Measurements from ENCODE around the gene AZI2.

The AZI2 gene

DNA sequence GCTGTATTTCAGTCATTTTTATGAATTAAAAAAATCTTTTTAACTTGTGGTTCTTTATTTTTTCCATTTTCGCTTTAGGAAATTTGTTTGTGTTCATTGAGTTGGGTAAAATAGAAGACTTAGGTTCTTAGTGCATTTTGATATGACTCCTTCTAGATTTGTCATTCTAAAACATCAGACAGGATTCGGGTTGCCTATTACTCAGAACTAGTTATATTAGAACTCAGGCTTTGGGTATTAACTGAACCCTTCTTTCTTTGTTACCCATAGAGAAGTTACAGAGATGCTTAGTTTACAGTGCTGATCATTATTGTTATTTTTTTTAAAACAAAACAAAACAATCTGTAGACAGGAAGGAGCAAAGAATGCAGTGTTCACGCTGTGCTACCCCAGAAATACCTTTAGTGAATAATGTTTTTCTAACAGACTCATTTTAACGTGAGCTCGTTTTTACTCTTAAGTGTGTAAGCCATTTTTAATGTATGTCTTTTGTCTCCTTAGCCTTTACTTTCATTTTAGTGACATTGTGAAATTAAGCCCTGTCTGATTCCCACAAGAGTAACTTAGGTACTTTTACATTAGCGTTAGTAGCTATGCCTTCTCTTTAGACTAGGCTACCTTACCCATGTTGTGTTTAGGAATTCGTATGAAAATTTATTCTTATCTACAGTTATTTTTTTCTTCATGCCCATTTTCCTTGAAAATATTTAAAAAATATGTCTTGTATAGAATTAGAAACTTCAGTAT lies 53.8 kb downstream of the AZI2 start:
- TF ChIP-seq, protein P1, sequence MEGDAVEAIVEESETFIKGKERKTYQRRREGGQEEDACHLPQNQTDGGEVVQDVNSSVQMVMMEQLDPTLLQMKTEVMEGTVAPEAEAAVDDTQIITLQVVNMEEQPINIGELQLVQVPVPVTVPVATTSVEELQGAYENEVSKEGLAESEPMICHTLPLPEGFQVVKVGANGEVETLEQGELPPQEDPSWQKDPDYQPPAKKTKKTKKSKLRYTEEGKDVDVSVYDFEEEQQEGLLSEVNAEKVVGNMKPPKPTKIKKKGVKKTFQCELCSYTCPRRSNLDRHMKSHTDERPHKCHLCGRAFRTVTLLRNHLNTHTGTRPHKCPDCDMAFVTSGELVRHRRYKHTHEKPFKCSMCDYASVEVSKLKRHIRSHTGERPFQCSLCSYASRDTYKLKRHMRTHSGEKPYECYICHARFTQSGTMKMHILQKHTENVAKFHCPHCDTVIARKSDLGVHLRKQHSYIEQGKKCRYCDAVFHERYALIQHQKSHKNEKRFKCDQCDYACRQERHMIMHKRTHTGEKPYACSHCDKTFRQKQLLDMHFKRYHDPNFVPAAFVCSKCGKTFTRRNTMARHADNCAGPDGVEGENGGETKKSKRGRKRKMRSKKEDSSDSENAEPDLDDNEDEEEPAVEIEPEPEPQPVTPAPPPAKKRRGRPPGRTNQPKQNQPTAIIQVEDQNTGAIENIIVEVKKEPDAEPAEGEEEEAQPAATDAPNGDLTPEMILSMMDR (IDR thresholded peaks at IDR 0.05; ENCODE audit: low read depth, low read length, missing control alignments) = no peak
- DNase-seq (ENCODE audit: low read depth) = no peak
- no peak overlapping the region for H3K4me3 ChIP-seq (ENCODE audit: low read depth, low read length)

DNA sequence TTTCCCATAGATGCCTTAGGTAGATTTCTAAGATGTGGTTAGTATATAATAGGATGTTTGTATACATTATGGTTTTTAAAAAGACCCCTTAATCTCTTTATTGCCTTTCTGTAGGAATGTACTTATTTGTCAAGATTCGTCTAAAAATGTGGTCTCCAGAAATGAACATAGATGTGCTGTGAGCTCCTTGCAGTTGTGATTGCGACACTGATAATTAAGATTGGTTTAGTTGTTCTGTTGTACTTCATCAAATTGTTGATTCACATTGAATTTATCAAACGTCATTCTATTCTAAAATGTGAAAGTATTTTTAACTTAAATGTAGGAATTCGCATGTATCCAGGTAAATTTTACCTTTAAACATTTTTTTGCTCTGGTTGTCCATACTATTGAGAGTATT lies 56.0 kb downstream of the AZI2 start:
- H3K4me3 ChIP-seq (ENCODE audit: low read depth, low read length) = no peak overlapping the region
- TF ChIP-seq, protein P1 (IDR thresholded peaks at IDR 0.05; ENCODE audit: low read depth, low read length, missing control alignments) = no peak
- DNase-seq (ENCODE audit: low read depth) = no peak

DNA sequence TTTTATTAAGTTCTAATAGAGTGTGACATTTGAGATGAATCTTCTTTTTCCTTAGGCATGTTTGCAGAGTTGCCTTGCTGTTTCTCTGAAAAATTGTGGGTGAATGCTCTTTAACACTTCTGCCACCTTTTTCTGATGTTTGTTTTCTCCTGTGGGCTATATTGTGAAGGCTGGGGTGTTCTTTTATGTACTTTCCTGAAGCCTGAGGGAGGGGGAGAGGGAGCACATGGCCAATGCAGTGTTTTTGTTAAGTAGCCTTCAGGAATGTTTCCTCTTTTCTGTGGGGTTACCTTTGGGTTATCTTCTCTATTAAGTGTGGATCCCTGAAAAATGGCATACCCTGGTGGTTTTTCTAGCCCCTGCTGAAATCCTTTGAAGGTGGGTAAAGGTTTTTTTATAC lies 57.0 kb downstream of the AZI2 start:
- DNase-seq (ENCODE audit: low read depth) = no peak
- no peak overlapping the region for H3K4me3 ChIP-seq (ENCODE audit: low read depth, low read length)
- TF ChIP-seq, protein P1 (IDR thresholded peaks at IDR 0.05; ENCODE audit: low read depth, low read length, missing control alignments) = no peak

DNA sequence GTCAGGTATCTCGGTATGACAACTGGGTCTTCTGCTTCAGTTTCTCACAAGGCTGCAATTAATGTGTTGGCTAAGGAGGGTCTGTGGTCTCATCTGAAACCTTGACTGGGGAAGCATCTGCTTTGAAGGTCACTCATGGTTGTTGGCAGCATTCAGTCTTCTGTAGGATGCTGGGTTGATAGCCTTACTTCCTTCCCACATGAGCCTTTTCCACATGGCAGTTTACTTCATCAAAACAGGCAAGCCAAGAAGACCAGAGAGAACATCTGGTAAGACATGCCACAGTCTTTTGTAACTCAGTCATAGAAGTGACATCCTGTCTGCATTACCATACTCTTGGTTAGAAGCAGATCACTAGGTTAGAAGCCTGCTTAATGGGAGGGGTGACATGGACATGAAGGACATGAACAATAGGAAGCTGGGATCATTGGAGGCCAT lies 57.7 kb downstream of the AZI2 start:
- TF ChIP-seq, protein P1 (IDR thresholded peaks at IDR 0.05; ENCODE audit: low read depth, low read length, missing control alignments) = no peak
- no peak overlapping the region for H3K4me3 ChIP-seq (ENCODE audit: low read depth, low read length)
- no peak for DNase-seq (ENCODE audit: low read depth)

DNA sequence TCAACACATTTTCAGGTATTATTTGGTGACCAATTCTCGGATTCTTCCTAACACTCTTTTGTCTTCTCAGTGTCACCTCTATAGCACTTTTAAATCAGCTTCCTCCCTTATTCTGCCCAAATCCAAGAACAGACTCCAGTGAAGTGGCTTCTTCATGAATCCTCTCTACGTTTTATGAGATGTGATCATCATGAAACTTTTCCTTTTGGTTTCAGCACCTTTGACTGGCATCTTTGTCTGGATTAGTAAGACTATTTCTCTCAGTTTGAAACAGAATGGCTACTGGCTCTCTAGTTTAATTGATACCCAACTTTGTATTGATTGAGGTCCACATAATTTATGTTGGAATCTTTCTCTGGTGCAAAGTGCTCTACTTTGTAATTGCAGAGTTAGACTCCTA lies 61.6 kb downstream of the AZI2 start:
- H3K4me3 ChIP-seq (ENCODE audit: low read depth, low read length) = no peak overlapping the region
- TF ChIP-seq, protein P1 (IDR thresholded peaks at IDR 0.05; ENCODE audit: low read depth, low read length, missing control alignments) = no peak
- no peak for DNase-seq (ENCODE audit: low read depth)

DNA sequence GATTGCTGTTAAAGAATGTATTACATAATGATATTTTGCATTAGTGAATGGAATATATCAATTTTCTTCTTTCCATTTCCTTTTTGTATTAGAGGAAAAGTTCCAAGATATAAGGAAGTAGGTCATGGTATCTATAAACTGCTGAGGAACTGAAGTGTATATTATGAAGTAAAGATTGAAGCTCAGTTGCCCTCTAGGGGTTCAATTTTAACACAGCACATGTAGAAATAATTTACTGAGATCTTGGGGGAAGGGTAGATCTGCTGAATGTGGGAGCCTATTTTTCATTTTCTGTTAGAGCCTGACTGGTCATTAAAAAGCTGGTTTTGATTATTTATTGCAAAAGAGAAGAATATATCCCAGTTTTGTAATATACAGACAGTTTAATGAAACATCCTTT lies 62.0 kb downstream of the AZI2 start:
- TF ChIP-seq, protein P1 (IDR thresholded peaks at IDR 0.05; ENCODE audit: low read depth, low read length, missing control alignments) = peak; percentile 37
- no peak for DNase-seq (ENCODE audit: low read depth)
- H3K4me3 ChIP-seq (ENCODE audit: low read depth, low read length) = no peak overlapping the region

DNA sequence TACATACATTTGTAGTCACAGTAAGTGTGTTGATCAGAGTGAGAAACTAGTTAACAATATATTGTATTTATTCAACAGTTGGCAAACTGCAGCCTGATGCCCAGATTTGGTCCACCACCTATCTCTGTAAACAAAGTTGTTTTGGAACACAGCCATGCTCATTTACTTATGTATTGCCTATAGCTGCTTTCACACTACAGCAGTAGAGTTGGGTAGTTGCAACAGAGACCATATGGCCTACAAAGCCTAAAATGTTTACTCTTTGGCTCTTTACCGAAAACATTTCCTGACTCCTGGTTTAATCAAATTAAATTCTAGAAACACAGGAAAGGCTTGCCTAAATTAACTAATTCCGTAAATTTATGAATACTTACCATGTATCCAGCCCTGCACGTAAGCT lies 67.8 kb downstream of the AZI2 start:
- no peak for DNase-seq (ENCODE audit: low read depth)
- TF ChIP-seq, protein P1 (IDR thresholded peaks at IDR 0.05; ENCODE audit: low read depth, low read length, missing control alignments) = no peak

More for the DNA sequence above, 67.8 kb downstream of the AZI2 start:
- no peak overlapping the region for H3K4me3 ChIP-seq (ENCODE audit: low read depth, low read length)
